Kidney tubule cell (primary cell): ENCODE data around the gene GALT.

Source experiments
- DNase-seq: peaks from one replicate; pipeline ENCODE4 v3.0.0-alpha.2; 2018; ENCODE audit warnings: low spot score

The GALT gene

GRCh38 chr9:34684145-34684544, 37.7 kb downstream of the GALT start:
- no peak for DNase-seq

DNA sequence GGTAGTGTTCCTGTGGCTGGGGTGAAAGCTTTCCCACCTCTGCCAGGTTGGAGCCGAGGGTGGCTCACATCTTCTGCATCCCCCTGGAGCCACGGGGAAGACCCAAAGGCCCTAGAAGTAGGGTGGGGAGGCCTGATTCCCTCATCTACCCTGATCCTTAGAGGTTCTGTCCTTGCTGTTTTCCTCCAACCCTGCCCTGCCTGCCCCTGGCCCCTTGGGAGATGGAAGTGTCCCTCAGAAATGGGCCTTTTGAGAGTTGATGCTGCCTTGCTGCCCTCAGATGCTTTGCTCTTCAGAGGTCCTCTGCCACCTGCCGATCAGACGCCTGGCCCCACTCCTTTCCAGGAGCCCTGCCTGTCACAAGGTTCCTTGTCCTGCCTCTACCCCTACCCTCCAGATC, 38.3 kb downstream of the GALT start:
- DNase-seq: no peak

- no peak for DNase-seq
These were observed 39.1 kb downstream of the GALT start for GRCh38 chr9:34685591-34685990.

GRCh38 chr9:34686231-34686630, 39.8 kb downstream of the GALT start:
- DNase-seq: no peak

- no peak for DNase-seq
These were observed 40.3 kb downstream of the GALT start for GRCh38 chr9:34686732-34687131.

DNA sequence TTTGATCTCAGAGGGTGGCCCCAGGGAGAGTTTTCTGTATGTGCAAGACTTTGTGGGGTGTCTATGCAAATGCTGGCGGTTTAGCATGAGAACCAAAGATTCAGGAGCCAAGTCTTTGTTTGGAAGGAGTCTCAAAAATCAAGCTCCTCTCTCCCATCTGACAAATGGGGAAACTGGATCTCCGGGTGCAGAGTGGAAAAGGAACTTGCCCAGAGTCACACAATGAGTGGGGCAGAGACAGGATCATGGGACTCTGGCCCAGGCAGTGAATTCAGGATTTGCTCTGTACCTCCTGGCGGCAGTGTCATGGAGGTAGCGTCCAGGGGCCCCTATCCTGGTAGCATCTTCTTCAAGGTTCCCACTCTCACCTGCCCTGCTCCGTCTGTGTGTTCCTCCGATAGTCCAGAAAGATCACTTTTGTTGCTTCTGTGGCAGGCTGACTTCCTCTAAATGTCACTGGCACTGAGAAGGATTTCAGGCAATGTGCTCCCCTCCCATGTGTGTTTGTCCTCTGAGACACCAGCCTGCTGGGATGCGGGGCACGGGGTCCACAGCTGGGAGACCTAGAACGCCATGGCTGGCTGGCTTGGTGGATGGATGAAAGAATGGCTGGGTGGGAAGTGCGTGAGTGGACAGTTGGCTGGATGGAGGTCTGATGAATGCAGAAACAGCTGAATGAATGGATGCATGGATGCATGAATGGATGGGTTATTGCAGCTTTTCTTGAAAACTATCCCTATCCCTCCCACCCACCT, 41.0 kb downstream of the GALT start:
- no peak for DNase-seq

DNA sequence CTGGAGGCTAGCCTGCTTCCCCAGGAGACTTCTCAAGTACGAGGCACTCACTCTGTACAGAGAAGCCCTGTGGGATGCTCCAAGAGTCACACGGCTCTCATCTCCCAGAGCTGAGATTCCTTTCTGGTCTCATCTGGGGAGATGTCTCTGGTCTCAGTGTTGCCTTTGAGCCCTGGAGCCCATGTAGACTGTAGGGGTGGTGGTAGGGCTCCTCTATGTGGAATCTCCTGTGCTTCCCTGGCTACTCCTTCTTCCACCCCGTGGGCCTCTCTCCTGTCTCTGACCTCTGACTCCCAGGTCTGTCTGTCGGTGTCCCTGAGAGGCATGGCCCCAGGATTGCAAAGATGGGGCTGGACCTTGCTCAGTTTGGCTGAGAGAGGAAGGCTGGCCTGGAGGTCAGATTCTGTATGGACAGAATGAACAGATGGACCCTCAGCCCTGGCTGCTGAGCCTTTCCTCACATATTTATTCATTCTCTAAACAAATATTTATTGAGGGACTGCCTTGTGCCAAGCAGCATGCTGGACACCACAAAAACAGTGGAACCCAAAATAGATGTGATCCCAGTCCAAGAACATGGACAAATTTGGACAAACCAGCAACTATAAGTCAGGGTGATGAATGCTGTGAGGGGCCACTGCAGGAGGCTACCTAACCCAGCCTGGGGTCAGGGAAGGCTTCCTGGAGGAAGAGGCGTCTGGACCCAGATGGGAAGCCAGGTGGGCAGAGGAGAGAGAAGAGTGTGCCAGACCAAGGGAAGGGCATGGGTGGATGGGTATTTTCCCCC, 42.0 kb downstream of the GALT start:
- DNase-seq: no peak

DNA sequence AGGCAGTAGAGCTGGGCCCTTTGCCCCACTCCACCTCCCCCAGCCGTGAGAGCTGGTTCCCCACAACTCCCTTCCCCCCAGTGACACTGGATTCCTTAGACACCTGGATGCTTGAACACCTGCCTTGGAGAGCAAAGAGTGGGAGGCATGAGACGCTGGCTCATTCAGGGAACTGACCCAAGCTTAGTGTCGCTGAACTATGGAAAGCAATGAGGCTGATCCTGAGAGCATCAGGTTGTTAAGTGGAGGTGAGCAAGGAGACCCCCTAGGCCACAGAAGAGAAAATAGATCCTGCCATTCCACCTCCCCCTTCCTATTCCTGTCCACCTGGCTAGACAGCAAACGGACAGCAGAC, 42.6 kb downstream of the GALT start:
- DNase-seq: no peak

DNA sequence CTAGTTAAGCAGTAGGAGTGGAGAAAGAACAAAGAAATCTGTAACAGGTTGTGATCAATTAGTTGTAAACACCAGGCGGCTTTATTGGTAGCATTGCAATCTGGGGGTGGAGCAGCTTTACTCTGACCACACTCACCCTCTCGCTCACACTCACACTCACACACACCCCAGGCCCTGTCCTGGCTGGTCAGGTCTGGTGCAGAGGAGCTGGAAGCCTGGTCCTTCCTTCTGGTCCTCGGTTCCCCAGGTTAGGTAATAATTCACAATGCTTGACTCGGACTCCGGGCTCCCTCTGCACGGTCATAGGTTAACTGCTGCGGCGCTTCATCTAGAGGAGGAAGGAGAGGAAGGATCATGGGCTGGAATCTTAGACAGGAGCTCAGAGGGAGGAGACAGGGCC, 43.0 kb downstream of the GALT start:
- no peak for DNase-seq

DNA sequence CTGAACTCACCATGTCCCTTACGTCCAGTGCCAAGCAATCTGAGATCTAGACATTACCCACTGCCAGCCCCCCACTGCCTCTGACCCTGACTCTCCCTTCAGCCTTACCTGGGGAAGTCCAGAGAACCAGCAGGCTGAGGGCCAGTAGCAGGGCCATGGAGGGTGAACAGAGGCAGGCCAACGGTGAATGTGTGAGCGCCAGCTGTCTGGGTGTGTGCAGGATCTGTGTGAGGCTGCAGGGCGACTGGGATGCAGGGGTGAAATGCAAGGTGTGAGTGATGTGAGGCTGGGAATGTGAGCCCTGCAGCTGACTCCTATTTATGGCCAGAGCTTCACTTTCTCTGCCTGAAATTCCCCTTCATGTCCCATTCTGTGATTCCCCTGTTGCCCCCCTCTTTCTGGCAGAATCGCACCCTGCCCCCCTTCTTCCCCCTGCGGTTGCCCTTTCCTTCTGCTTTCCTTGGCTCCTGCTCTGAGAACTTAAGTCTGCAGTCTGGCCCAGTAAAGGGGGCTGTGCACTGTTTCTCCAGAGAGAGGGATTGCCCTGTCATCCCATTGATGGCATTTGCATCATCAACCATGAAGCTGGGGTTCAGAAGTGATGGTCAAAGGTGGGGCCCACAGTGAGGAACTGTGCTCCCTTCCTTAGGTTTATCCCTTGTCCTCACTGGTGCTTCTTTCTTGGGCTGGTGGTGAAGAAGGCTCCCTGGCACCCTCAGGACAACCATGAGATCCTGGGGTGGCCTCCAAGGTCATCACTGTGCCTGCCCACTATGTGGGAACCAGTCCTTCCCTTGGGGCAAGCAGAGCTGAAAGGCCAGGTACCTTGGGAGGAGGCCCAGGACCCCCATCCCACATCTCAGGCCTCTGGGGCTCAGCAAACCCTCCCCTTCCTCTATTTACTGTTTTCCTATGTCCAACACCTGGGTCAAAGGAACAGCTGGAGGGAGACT, 44.8 kb downstream of the GALT start, which contains the start of gene CCL19:
TSS of gene CCL19 (minus strand) at position 294 of the 953 bp plus-strand sequence. CDS start at position 157, 137 bp downstream.
- no peak for DNase-seq

- no peak for DNase-seq
These were observed 45.5 kb downstream of the GALT start for GRCh38 chr9:34691936-34692315.

GRCh38 chr9:34693560-34693959, 47.1 kb downstream of the GALT start:
- no peak for DNase-seq

- DNase-seq: no peak
These were observed 48.3 kb downstream of the GALT start for GRCh38 chr9:34694811-34695210.
